Astrocyte (in vitro differentiated cells and primary cell): ENCODE results near the gene ASB7. TPM values are rescaled to one million over a fixed set of nuclear protein-coding genes. Genes with fewer than 3 reads are reported as not detected.
A peak's percentile ranks its signal among the peaks of the same experiment; 100 is the strongest.

Source experiments
- DNase-seq: peaks from one replicate; pipeline ENCODE4 v3.0.0-alpha.2; 2010; ENCODE audit warnings: low read depth
- FAIRE-seq: peaks from 2 replicates; lab custom pipeline; 2011; peaks lifted over from hg19 to GRCh38; lab: Jason Lieb, UNC
- H2AFZ ChIP-seq: 2 replicates; pipeline ENCODE4 v1.6.0; 2012; ENCODE audit warnings: low read depth, low read length, inconsistent platforms
- H3K27ac ChIP-seq: 2 replicates; pipeline ENCODE4 v1.5.1; 2011; ENCODE audit warnings: low read depth, low read length, inconsistent platforms
- H3K27me3 ChIP-seq: 2 replicates; pipeline ENCODE4 v1.6.0; 2011; ENCODE audit warnings: low read length, inconsistent platforms; ENCODE audit not compliant: insufficient read depth
- H3K36me3 ChIP-seq: 2 replicates; pipeline ENCODE4 v1.5.1; 2011; ENCODE audit warnings: low read length, inconsistent platforms; ENCODE audit not compliant: insufficient read depth
- H3K4me1 ChIP-seq: 2 replicates; pipeline ENCODE4 v1.5.1; 2011; ENCODE audit warnings: low read length, inconsistent platforms; ENCODE audit not compliant: insufficient read depth
- H3K4me2 ChIP-seq: 2 replicates; pipeline ENCODE4 v1.6.0; 2012; ENCODE audit warnings: low read length, inconsistent platforms
- H3K4me3 ChIP-seq: 2 replicates; pipeline ENCODE4 v1.5.1; 2011; ENCODE audit warnings: low read depth, mild to moderate bottlenecking, low read length, inconsistent platforms; ENCODE audit not compliant: insufficient read depth
- H3K79me2 ChIP-seq: 2 replicates; pipeline ENCODE4 v1.6.0; 2012; ENCODE audit warnings: mild to moderate bottlenecking, low read length, inconsistent platforms; ENCODE audit not compliant: insufficient read depth
- H3K9ac ChIP-seq: 2 replicates; pipeline ENCODE4 v1.6.0; 2012; ENCODE audit warnings: mild to moderate bottlenecking, low read length, inconsistent platforms
- H3K9me3 ChIP-seq: 2 replicates; pipeline ENCODE4 v1.5.1; 2012; ENCODE audit warnings: low read depth, mild to moderate bottlenecking, low read length, inconsistent platforms; ENCODE audit not compliant: insufficient read depth
- H4K20me1 ChIP-seq: 2 replicates; pipeline ENCODE4 v1.6.0; 2012; ENCODE audit warnings: low read length, inconsistent platforms; ENCODE audit not compliant: insufficient read depth
- H3K27ac Mint-ChIP-seq: one replicate; pipeline ENCODE4 v1.8.0; 2021; ENCODE audit warnings: mild to moderate bottlenecking, mixed read lengths; ENCODE audit not compliant: unreplicated experiment
- H3K27me3 Mint-ChIP-seq: one replicate; pipeline ENCODE4 v1.8.0; 2021; ENCODE audit warnings: low read depth, mixed read lengths; ENCODE audit not compliant: unreplicated experiment
- H3K36me3 Mint-ChIP-seq: one replicate; pipeline ENCODE4 v1.8.0; 2021; ENCODE audit warnings: low read depth, mixed read lengths; ENCODE audit not compliant: unreplicated experiment
- H3K4me1 Mint-ChIP-seq: one replicate; pipeline ENCODE4 v1.8.0; 2021; ENCODE audit warnings: low read depth, mixed read lengths; ENCODE audit not compliant: unreplicated experiment
- H3K4me3 Mint-ChIP-seq: one replicate; pipeline ENCODE4 v1.8.0; 2021; ENCODE audit warnings: mild to moderate bottlenecking, moderate library complexity, mixed read lengths; ENCODE audit not compliant: unreplicated experiment
- H3K9me3 Mint-ChIP-seq: one replicate; pipeline ENCODE4 v1.8.0; 2021; ENCODE audit warnings: mild to moderate bottlenecking, mixed read lengths; ENCODE audit not compliant: unreplicated experiment
- EZH2 ChIP-seq: IDR thresholded peaks from 2 replicates; pipeline ENCODE4 v1.6.1; 2012; ENCODE audit warnings: mild to moderate bottlenecking, low read length, inconsistent platforms; ENCODE audit not compliant: insufficient read depth
- total RNA-seq: library from RNA; stranded (reverse); gene quantifications from 2 replicates; pipeline ENCODE4 v1.2.1, GENCODE V29; 2021
- TF ChIP-seq, protein P1 (sequence below): IDR thresholded peaks from 2 replicates; pipeline ENCODE4 v1.5.1; 2011; ENCODE audit warnings: low read depth, mild to moderate bottlenecking, inconsistent platforms, low read length, moderate library complexity; ENCODE audit not compliant: insufficient read depth

Gene ASB7
- total RNA-seq, 1 donor from 2014 or later = 14.4 TPM

DNA sequence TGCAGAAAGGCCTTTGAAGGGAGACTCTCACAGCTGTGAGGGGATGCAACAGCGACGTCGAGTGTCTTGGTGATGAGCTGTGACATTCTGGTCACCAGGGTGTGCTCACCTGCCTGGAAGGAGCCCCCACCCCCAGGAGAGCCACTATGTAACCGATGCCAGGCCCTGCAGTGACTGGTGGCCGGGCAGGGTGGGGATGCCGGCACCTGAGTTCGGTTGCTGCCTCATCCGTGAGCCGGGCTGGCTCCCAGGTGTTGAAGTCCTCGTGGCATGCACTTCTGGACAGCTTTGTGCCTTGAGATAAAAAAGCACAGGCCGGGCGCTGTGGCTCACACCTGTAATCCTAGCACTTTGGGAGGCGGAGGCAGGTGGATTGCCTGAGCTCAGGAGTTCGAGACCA, 56.5 kb downstream of the ASB7 start:
- H3K9me3 Mint-ChIP-seq = no peaks in the 10 kb centered on the region
- H3K27me3 Mint-ChIP-seq = peaks cover 12% of the 10 kb centered on the region
- no peaks in the 10 kb centered on the region for H3K9me3 ChIP-seq
- H3K9ac ChIP-seq = no peak overlapping the region
- DNase-seq (no peak), FAIRE-seq (no peak)
- H3K4me1 ChIP-seq = peaks cover 10% of the 10 kb centered on the region
- peaks cover 2% of the 10 kb centered on the region for H3K36me3 Mint-ChIP-seq
- no peaks in the 10 kb centered on the region for H3K36me3 ChIP-seq
- H3K27ac ChIP-seq = no peak overlapping the region
- no peak overlapping the region for H3K4me3 ChIP-seq
- no peaks in the 10 kb centered on the region for H4K20me1 ChIP-seq
- no peaks in the 10 kb centered on the region for H3K27me3 ChIP-seq
- H3K27ac Mint-ChIP-seq = no peak overlapping the region
- H3K4me3 Mint-ChIP-seq = no peak overlapping the region
- H3K79me2 ChIP-seq = no peaks in the 10 kb centered on the region
- TF ChIP-seq, protein P1, sequence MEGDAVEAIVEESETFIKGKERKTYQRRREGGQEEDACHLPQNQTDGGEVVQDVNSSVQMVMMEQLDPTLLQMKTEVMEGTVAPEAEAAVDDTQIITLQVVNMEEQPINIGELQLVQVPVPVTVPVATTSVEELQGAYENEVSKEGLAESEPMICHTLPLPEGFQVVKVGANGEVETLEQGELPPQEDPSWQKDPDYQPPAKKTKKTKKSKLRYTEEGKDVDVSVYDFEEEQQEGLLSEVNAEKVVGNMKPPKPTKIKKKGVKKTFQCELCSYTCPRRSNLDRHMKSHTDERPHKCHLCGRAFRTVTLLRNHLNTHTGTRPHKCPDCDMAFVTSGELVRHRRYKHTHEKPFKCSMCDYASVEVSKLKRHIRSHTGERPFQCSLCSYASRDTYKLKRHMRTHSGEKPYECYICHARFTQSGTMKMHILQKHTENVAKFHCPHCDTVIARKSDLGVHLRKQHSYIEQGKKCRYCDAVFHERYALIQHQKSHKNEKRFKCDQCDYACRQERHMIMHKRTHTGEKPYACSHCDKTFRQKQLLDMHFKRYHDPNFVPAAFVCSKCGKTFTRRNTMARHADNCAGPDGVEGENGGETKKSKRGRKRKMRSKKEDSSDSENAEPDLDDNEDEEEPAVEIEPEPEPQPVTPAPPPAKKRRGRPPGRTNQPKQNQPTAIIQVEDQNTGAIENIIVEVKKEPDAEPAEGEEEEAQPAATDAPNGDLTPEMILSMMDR = no peak
- no peak for TF ChIP-seq EZH2
- no peaks in the 10 kb centered on the region for H3K4me1 Mint-ChIP-seq
- no peak overlapping the region for H3K4me2 ChIP-seq
- no peak overlapping the region for H2AFZ ChIP-seq

GRCh38 chr15:100661156-100661555, 58.8 kb downstream of the ASB7 start:
- no peaks in the 10 kb centered on the region for H3K9me3 ChIP-seq
- Mint-ChIP-seq H3K4me3 (no peak overlapping the region), H3K27me3 (peaks cover 16% of the 10 kb centered on the region), H3K36me3 (no peaks in the 10 kb centered on the region), H3K9me3 (no peaks in the 10 kb centered on the region), H3K27ac (no peak overlapping the region), H3K4me1 (no peaks in the 10 kb centered on the region)
- TF ChIP-seq, protein P1 = no peak
- TF ChIP-seq EZH2 = no peak
- no peaks in the 10 kb centered on the region for H3K79me2 ChIP-seq
- H4K20me1 ChIP-seq = no peaks in the 10 kb centered on the region
- no peak overlapping the region for H3K4me2 ChIP-seq
- H3K9ac ChIP-seq = no peak overlapping the region
- no peaks in the 10 kb centered on the region for H3K27me3 ChIP-seq
- H2AFZ ChIP-seq = no peak overlapping the region
- no peaks in the 10 kb centered on the region for H3K36me3 ChIP-seq
- peaks cover 11% of the 10 kb centered on the region for H3K4me1 ChIP-seq
- FAIRE-seq = no peak
- DNase-seq = no peak
- H3K27ac ChIP-seq = no peak overlapping the region
- no peak overlapping the region for H3K4me3 ChIP-seq

- Histone ChIP-seq H2AFZ (no peak overlapping the region), H4K20me1 (no peaks in the 10 kb centered on the region), H3K9ac (no peak overlapping the region), H3K9me3 (no peaks in the 10 kb centered on the region), H3K36me3 (no peaks in the 10 kb centered on the region), H3K4me1 (peaks cover 11% of the 10 kb centered on the region), H3K27ac (no peak overlapping the region), H3K27me3 (no peaks in the 10 kb centered on the region), H3K4me2 (peak overlapping the region; percentile 63), H3K4me3 (no peak overlapping the region), H3K79me2 (no peaks in the 10 kb centered on the region)
- FAIRE-seq (no peak), DNase-seq (no peak)
- H3K27me3 Mint-ChIP-seq = peaks cover 21% of the 10 kb centered on the region
- H3K4me3 Mint-ChIP-seq = no peak overlapping the region
- H3K36me3 Mint-ChIP-seq = no peaks in the 10 kb centered on the region
- no peak overlapping the region for H3K27ac Mint-ChIP-seq
- no peaks in the 10 kb centered on the region for H3K9me3 Mint-ChIP-seq
- H3K4me1 Mint-ChIP-seq = peaks cover 2% of the 10 kb centered on the region
- TF ChIP-seq EZH2 = no peak
- TF ChIP-seq, protein P1 = peak; percentile 10
These were observed 60.9 kb downstream of the ASB7 start for GRCh38 chr15:100663086-100663914.
